ENCODE measurements around the gene RBM44. TPM values are rescaled to one million over a fixed set of nuclear protein-coding genes. Genes with fewer than 3 reads are reported as not detected.
"Not testable (repeated sequence)": the region's sequence is repeated elsewhere in the genome, so short reads cannot be mapped to it uniquely, and the experiment has no call there.

Gene RBM44
- 0.24 TPM for polyA plus RNA-seq (2012; ENCODE audit: low read depth, missing spikeins)

- FAIRE-seq (no peak), DNase-seq (ENCODE audit: insufficient read length, low spot score) (no peak)
- TF ChIP-seq PAX5 (IDR thresholded peaks at IDR 0.05; ENCODE audit: insufficient read depth, low read length, severe bottlenecking) (no peak), POU2F2 (IDR thresholded peaks at IDR 0.05; ENCODE audit: low read depth, low read length) (no peak), POLR2A (IDR thresholded peaks at IDR 0.05; ENCODE audit: low read depth, low read length) (no peak), POLR2AphosphoS5 (IDR thresholded peaks at IDR 0.05; ENCODE audit: low read depth, low read length) (no peak), SPI1 (IDR thresholded peaks at IDR 0.05; ENCODE audit: low read depth, low read length) (no peak), TAF1 (IDR thresholded peaks at IDR 0.05; ENCODE audit: low read depth, low read length) (no peak)
These were observed at the start of gene RBM44 for GRCh38 chr2:237798236-237799059. Gene RBM44, plus strand, starts transcription at chr2:237798779. Its CDS starts 14,831 bp downstream, at chr2:237813610.

- TF ChIP-seq POLR2AphosphoS5 (IDR thresholded peaks at IDR 0.05; ENCODE audit: low read depth, low read length), result no peak
- TF ChIP-seq POU2F2 (IDR thresholded peaks at IDR 0.05; ENCODE audit: low read depth, low read length), result no peak
- TF ChIP-seq PAX5 (IDR thresholded peaks at IDR 0.05; ENCODE audit: insufficient read depth, low read length, severe bottlenecking), result no peak
- TF ChIP-seq POLR2A (IDR thresholded peaks at IDR 0.05; ENCODE audit: low read depth, low read length), result no peak
- TF ChIP-seq TAF1 (IDR thresholded peaks at IDR 0.05; ENCODE audit: low read depth, low read length), result no peak
- no peak for TF ChIP-seq SPI1 (IDR thresholded peaks at IDR 0.05; ENCODE audit: low read depth, low read length)
- FAIRE-seq (no peak), DNase-seq (ENCODE audit: insufficient read length, low spot score) (no peak)
These were observed 49.6 kb upstream of the RBM44 start for GRCh38 chr2:237749002-237749401.

DNA sequence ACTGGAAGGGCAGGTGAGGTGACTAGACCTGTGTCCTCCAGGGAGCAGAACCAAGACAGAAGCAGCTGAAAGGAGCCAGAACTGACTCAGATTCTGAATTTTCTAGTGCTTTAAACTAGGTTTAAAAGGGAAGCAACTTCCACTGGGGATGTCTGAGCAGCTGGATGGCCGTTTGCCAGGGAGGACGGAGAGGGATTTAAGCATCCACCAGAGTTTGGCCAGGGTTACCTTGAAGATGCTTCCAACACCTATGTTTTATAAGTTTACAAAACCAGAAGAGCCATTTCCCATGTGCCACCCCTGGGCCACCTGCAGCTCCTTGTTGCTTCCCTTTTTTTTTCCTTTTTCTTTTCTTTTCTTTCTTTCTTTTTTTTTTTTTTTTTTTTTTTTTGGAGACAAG lies 48.6 kb upstream of the RBM44 start:
- TF ChIP-seq TAF1 (IDR thresholded peaks at IDR 0.05; ENCODE audit: low read depth, low read length) (no peak), PAX5 (IDR thresholded peaks at IDR 0.05; ENCODE audit: insufficient read depth, low read length, severe bottlenecking) (no peak), POLR2A (IDR thresholded peaks at IDR 0.05; ENCODE audit: low read depth, low read length) (no peak), SPI1 (IDR thresholded peaks at IDR 0.05; ENCODE audit: low read depth, low read length) (no peak), POU2F2 (IDR thresholded peaks at IDR 0.05; ENCODE audit: low read depth, low read length) (no peak), POLR2AphosphoS5 (IDR thresholded peaks at IDR 0.05; ENCODE audit: low read depth, low read length) (no peak)
- no peak for DNase-seq (ENCODE audit: insufficient read length, low spot score)
- FAIRE-seq, result no peak

- FAIRE-seq, result not testable (repeated sequence)
These were observed 48.1 kb upstream of the RBM44 start for GRCh38 chr2:237750441-237750840.

GRCh38 chr2:237752761-237753165 lies 45.8 kb upstream of the RBM44 start:
- FAIRE-seq (peak; percentile 85), DNase-seq (ENCODE audit: insufficient read length, low spot score) (peak; percentile 67)
- peak; percentile 47; the same call in 1 of the 2 replicates for TF ChIP-seq POU2F2 (IDR thresholded peaks at IDR 0.05; ENCODE audit: low read depth, low read length)
- TF ChIP-seq SPI1 (IDR thresholded peaks at IDR 0.05; ENCODE audit: low read depth, low read length), result peak; percentile 41; the same call in 1 of the 2 replicates
- no peak for TF ChIP-seq PAX5 (IDR thresholded peaks at IDR 0.05; ENCODE audit: insufficient read depth, low read length, severe bottlenecking)

More at GRCh38 chr2:237750441-237750840, 48.1 kb upstream of the RBM44 start:
- not testable (repeated sequence) for DNase-seq (ENCODE audit: insufficient read length, low spot score)

- no peak for DNase-seq (ENCODE audit: insufficient read length, low spot score)
- TF ChIP-seq POLR2AphosphoS5 (IDR thresholded peaks at IDR 0.05; ENCODE audit: low read depth, low read length), result no peak
- no peak for FAIRE-seq
These were observed 44.4 kb upstream of the RBM44 start for GRCh38 chr2:237754182-237754581.

- FAIRE-seq (no peak), DNase-seq (ENCODE audit: insufficient read length, low spot score) (no peak)
- TF ChIP-seq POLR2AphosphoS5 (IDR thresholded peaks at IDR 0.05; ENCODE audit: low read depth, low read length) (no peak), POLR2A (IDR thresholded peaks at IDR 0.05; ENCODE audit: low read depth, low read length) (no peak), TAF1 (IDR thresholded peaks at IDR 0.05; ENCODE audit: low read depth, low read length) (no peak), PAX5 (IDR thresholded peaks at IDR 0.05; ENCODE audit: insufficient read depth, low read length, severe bottlenecking) (no peak), SPI1 (IDR thresholded peaks at IDR 0.05; ENCODE audit: low read depth, low read length) (no peak), POU2F2 (IDR thresholded peaks at IDR 0.05; ENCODE audit: low read depth, low read length) (no peak)
These were observed 43.8 kb upstream of the RBM44 start for GRCh38 chr2:237754626-237755248.

- FAIRE-seq (no peak), DNase-seq (ENCODE audit: insufficient read length, low spot score) (no peak)
- TF ChIP-seq POU2F2 (IDR thresholded peaks at IDR 0.05; ENCODE audit: low read depth, low read length) (no peak), PAX5 (IDR thresholded peaks at IDR 0.05; ENCODE audit: insufficient read depth, low read length, severe bottlenecking) (no peak), SPI1 (IDR thresholded peaks at IDR 0.05; ENCODE audit: low read depth, low read length) (no peak), TAF1 (IDR thresholded peaks at IDR 0.05; ENCODE audit: low read depth, low read length) (no peak), POLR2AphosphoS5 (IDR thresholded peaks at IDR 0.05; ENCODE audit: low read depth, low read length) (no peak), POLR2A (IDR thresholded peaks at IDR 0.05; ENCODE audit: low read depth, low read length) (no peak)
These were observed 41.0 kb upstream of the RBM44 start for GRCh38 chr2:237757616-237758015.

- FAIRE-seq, result no peak
- no peak for DNase-seq (ENCODE audit: insufficient read length, low spot score)
- TF ChIP-seq POU2F2 (IDR thresholded peaks at IDR 0.05; ENCODE audit: low read depth, low read length), result no peak
- no peak for TF ChIP-seq POLR2A (IDR thresholded peaks at IDR 0.05; ENCODE audit: low read depth, low read length)
- TF ChIP-seq PAX5 (IDR thresholded peaks at IDR 0.05; ENCODE audit: insufficient read depth, low read length, severe bottlenecking), result no peak
- TF ChIP-seq POLR2AphosphoS5 (IDR thresholded peaks at IDR 0.05; ENCODE audit: low read depth, low read length), result no peak
- TF ChIP-seq TAF1 (IDR thresholded peaks at IDR 0.05; ENCODE audit: low read depth, low read length), result no peak
- TF ChIP-seq SPI1 (IDR thresholded peaks at IDR 0.05; ENCODE audit: low read depth, low read length), result no peak
These were observed 40.4 kb upstream of the RBM44 start for GRCh38 chr2:237758185-237758584.

- FAIRE-seq (no peak), DNase-seq (ENCODE audit: insufficient read length, low spot score) (no peak)
- no peak for TF ChIP-seq SPI1 (IDR thresholded peaks at IDR 0.05; ENCODE audit: low read depth, low read length)
- TF ChIP-seq PAX5 (IDR thresholded peaks at IDR 0.05; ENCODE audit: insufficient read depth, low read length, severe bottlenecking), result no peak
- no peak for TF ChIP-seq TAF1 (IDR thresholded peaks at IDR 0.05; ENCODE audit: low read depth, low read length)
- no peak for TF ChIP-seq POLR2AphosphoS5 (IDR thresholded peaks at IDR 0.05; ENCODE audit: low read depth, low read length)
- TF ChIP-seq POLR2A (IDR thresholded peaks at IDR 0.05; ENCODE audit: low read depth, low read length), result no peak
- TF ChIP-seq POU2F2 (IDR thresholded peaks at IDR 0.05; ENCODE audit: low read depth, low read length), result no peak
These were observed 39.4 kb upstream of the RBM44 start for GRCh38 chr2:237759176-237759575.
